OCI-LY7 (cell line): ENCODE measurements around the gene SDCBP2. TPM values are rescaled to one million over a fixed set of nuclear protein-coding genes. Genes with fewer than 3 reads are reported as not detected.

ENCODE experiments used
- BruUV-seq: library from RNA; stranded (reverse); fragments of 400-500 nt; replicated peaks from 2 replicates; lab custom pipeline; 2021; lab: Mats Ljungman, UMichigan
- CTCF ChIA-PET: fragments of 300-600 bp; sonication (Branson Sonifier 250); formaldehyde crosslinking; loops from one replicate; lab custom pipeline; 2022; ENCODE audit warnings: antibody characterized with exemption; ENCODE audit not compliant: unreplicated experiment; lab: Charles Lee
- POLR2A ChIA-PET: fragments of 300-600 bp; sonication (Branson Sonifier 250); formaldehyde crosslinking; loops from one replicate; lab custom pipeline; 2022; ENCODE audit warnings: antibody characterized with exemption; lab: Charles Lee
- DNase-seq: peaks from one replicate; pipeline ENCODE4 v3.0.0-alpha.2; 2015; ENCODE audit warnings: low spot score
- H2AFZ ChIP-seq: fragments of 200-600 bp; sonication (generic), shearing (Covaris generic); 2 replicates; pipeline ENCODE4 v1.6.1; 2014; ENCODE audit warnings: mild to moderate bottlenecking, antibody characterized with exemption, low read length, moderate library complexity
- H3K27ac ChIP-seq: fragments of 200-600 bp; sonication (generic); 2 replicates; pipeline ENCODE4 v1.5.1; 2014; ENCODE audit warnings: mixed run types, low read depth, mild to moderate bottlenecking, moderate library complexity, low read length, inconsistent platforms; ENCODE audit not compliant: poor library complexity, severe bottlenecking
- H3K36me3 ChIP-seq: fragments of 200-600 bp; sonication (generic); 2 replicates; pipeline ENCODE4 v1.6.1; 2014; ENCODE audit warnings: mild to moderate bottlenecking, antibody characterized with exemption, low read length, moderate library complexity, mixed read lengths; ENCODE audit not compliant: insufficient read depth
- H3K4me1 ChIP-seq: fragments of 200-600 bp; sonication (generic); 2 replicates; pipeline ENCODE4 v1.5.1; 2014; ENCODE audit warnings: mild to moderate bottlenecking, low read length; ENCODE audit not compliant: insufficient read depth, poor library complexity, severe bottlenecking
- H3K4me2 ChIP-seq: fragments of 200-600 bp; sonication (generic); 2 replicates; pipeline ENCODE4 v1.6.1; 2014; ENCODE audit warnings: mild to moderate bottlenecking, low read length
- H3K4me3 ChIP-seq: fragments of 200-600 bp; sonication (generic); 2 replicates; pipeline ENCODE4 v1.5.1; 2014; ENCODE audit warnings: mild to moderate bottlenecking, low read depth, low read length; ENCODE audit not compliant: poor library complexity, severe bottlenecking
- H3K79me2 ChIP-seq: fragments of 200-600 bp; sonication (generic); 2 replicates; pipeline ENCODE4 v1.6.1; 2016; ENCODE audit warnings: low read depth, mild to moderate bottlenecking, low read length, moderate library complexity, mixed read lengths; ENCODE audit not compliant: insufficient read depth
- H3K9me2 ChIP-seq: fragments of 200-600 bp; sonication (generic); 2 replicates; pipeline ENCODE4 v1.6.1; 2016; ENCODE audit warnings: mild to moderate bottlenecking, low read length, mixed read lengths; ENCODE audit not compliant: insufficient read depth
- H3K9me3 ChIP-seq: fragments of 200-600 bp; sonication (generic); 2 replicates; pipeline ENCODE4 v1.6.1; 2014; ENCODE audit warnings: mild to moderate bottlenecking, mixed run types, low read length, mixed read lengths
- H4K20me1 ChIP-seq: fragments of 200-600 bp; sonication (generic); 2 replicates; pipeline ENCODE4 v1.6.1; 2014; ENCODE audit warnings: mild to moderate bottlenecking, antibody characterized with exemption, low read length, moderate library complexity, mixed read lengths; ENCODE audit not compliant: insufficient read depth
- EZH2phosphoT487 ChIP-seq: fragments of 200-600 bp; sonication (generic); IDR thresholded peaks from 2 replicates; pipeline ENCODE4 v1.6.1; 2018; ENCODE audit warnings: low read depth, borderline replicate concordance, mild to moderate bottlenecking, mixed run types, antibody characterized with exemption, low read length, moderate library complexity, mixed read lengths
- intact Hi-C: fragments of 100-400 bp; cut with micrococcal nuclease; formaldehyde crosslinking; loops from one replicate; pipeline ENCODE4 v1.10.0; 2022; ENCODE audit not compliant: unreplicated experiment
- total RNA-seq, 2 experiments: library from RNA; depleted of rRNA in 1 of 2; stranded (reverse); fragments of >200 nt in 1 of 2; shearing (Covaris generic) in 1 of 2; gene quantifications; 2 replicates each; pipeline ENCODE4 v1.2.3, GENCODE V29; 2014 to 2022
- TF ChIP-seq, protein P1 (sequence below): fragments of 200-600 bp; sonication (generic); conservative IDR thresholded peaks from 2 replicates; pipeline ENCODE4 v1.5.1; 2014; ENCODE audit warnings: mild to moderate bottlenecking, antibody characterized with exemption, low read length, moderate library complexity, mixed read lengths

SDCBP2 gene
- total RNA-seq, 2 experiments from 2014 or later: 1.8 to 2.6 TPM

GRCh38 chr20:1370548-1371110 lies 41.7 kb upstream of the SDCBP2 start:
- Histone ChIP-seq H3K36me3 (peaks cover 82% of the 10 kb centered on the region), H3K4me3 (no peak overlapping the region), H3K27ac (no peak overlapping the region), H3K4me2 (no peak overlapping the region), H2AFZ (no peak overlapping the region), H3K9me2 (no peaks in the 10 kb centered on the region), H3K79me2 (peaks cover 6% of the 10 kb centered on the region; the same call in 1 of the 2 replicates), H3K9me3 (no peaks in the 10 kb centered on the region), H3K4me1 (no peaks in the 10 kb centered on the region), H4K20me1 (peaks cover 16% of the 10 kb centered on the region)
- TF ChIP-seq, protein P1, sequence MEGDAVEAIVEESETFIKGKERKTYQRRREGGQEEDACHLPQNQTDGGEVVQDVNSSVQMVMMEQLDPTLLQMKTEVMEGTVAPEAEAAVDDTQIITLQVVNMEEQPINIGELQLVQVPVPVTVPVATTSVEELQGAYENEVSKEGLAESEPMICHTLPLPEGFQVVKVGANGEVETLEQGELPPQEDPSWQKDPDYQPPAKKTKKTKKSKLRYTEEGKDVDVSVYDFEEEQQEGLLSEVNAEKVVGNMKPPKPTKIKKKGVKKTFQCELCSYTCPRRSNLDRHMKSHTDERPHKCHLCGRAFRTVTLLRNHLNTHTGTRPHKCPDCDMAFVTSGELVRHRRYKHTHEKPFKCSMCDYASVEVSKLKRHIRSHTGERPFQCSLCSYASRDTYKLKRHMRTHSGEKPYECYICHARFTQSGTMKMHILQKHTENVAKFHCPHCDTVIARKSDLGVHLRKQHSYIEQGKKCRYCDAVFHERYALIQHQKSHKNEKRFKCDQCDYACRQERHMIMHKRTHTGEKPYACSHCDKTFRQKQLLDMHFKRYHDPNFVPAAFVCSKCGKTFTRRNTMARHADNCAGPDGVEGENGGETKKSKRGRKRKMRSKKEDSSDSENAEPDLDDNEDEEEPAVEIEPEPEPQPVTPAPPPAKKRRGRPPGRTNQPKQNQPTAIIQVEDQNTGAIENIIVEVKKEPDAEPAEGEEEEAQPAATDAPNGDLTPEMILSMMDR: no peak
- no peak for TF ChIP-seq EZH2phosphoT487
- ChIA-PET CTCF (no interaction called here), POLR2A (interaction anchor here (1.0 kb wide), 1 partner anchor 11 kb away, joined by 3 read pairs; no protein-coding TSS in a partner anchor)
- DNase-seq: no peak
- intact Hi-C loops: no loop called here
- no TSS peak for BruUV-seq

DNA sequence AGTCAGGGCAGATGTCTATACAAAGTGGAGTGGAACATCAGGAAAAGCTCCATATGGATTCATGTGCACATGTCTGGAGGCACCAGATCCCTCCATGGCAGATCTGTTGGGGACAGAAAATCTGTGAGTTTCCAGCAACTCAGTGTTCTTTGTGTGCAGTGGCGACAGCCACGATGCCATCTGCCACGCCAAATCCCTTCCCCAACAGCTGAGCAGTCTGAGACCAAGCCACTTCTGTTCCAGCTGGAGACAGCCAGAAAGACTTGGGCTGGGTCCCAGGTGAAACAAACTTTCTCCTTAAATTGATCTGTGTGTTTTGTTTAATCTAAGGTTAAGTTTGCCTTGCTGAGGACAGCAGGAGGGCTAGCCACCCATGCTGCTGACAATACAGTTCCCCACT lies 41.0 kb upstream of the SDCBP2 start:
- peaks cover 84% of the 10 kb centered on the region for H3K36me3 ChIP-seq
- H3K4me1 ChIP-seq: no peaks in the 10 kb centered on the region
- POLR2A ChIA-PET: no interaction called here
- H3K4me3 ChIP-seq: no peak overlapping the region
- CTCF ChIA-PET: no interaction called here
- no peak overlapping the region for H3K4me2 ChIP-seq
- no peak overlapping the region for H2AFZ ChIP-seq
- H3K9me3 ChIP-seq: no peaks in the 10 kb centered on the region
- DNase-seq: no peak
- TF ChIP-seq, protein P1: no peak
- TF ChIP-seq EZH2phosphoT487: no peak
- no peak overlapping the region for H3K27ac ChIP-seq
- peaks cover 14% of the 10 kb centered on the region for H4K20me1 ChIP-seq
- H3K9me2 ChIP-seq: no peaks in the 10 kb centered on the region
- no peaks in the 10 kb centered on the region; the same call in 1 of the 2 replicates for H3K79me2 ChIP-seq
- BruUV-seq: no TSS peak
- intact Hi-C loops: no loop called here

DNA sequence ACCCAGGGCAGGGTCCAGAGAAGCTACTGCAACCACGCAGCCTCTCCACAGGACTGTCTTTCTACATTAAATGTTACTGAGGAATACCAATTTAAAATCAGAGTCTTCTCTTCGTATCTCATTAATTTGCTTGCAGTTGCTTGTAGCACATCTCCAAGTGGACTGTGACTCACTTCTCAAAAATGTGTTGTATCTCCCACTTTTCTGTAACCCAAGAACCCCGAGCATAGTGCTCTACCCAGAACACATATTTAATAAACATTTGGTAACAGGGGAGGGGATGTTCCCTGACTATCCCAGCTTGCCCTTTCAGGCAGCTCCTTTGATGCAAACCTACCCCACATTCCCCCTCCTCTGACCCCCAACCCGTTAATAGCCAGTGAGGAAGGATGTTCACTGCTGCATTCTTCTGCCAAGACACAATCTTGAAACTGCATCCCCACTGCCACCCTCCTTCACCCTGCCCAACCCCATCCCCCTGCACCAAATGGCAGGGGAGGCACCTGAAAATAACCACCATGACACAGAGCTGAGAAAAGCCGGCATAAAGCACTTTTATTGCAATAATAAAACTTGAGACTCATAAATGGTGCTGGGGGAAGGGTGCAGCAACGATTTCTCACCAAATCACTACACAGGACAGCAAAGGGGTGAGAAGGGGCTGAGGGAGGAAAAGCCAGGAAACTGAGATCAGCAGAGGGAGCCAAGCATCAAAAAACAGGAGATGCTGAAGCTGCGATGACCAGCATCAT lies 39.7 kb upstream of the SDCBP2 start:
- no peaks in the 10 kb centered on the region for H3K79me2 ChIP-seq
- H3K9me2 ChIP-seq: no peaks in the 10 kb centered on the region
- H3K27ac ChIP-seq: no peak overlapping the region
- intact Hi-C loops: no loop called here
- TF ChIP-seq, protein P1: no peak
- TF ChIP-seq EZH2phosphoT487: no peak
- H3K9me3 ChIP-seq: no peaks in the 10 kb centered on the region
- peaks cover 81% of the 10 kb centered on the region for H3K36me3 ChIP-seq
- CTCF ChIA-PET: no interaction called here
- no peak overlapping the region for H2AFZ ChIP-seq
- 0 out of 2 replicates have a peak, but pooled peaks cover 8% of the 10 kb centered on the region for H4K20me1 ChIP-seq
- no TSS peak for BruUV-seq
- H3K4me2 ChIP-seq: no peak overlapping the region
- no peak overlapping the region for H3K4me3 ChIP-seq
- DNase-seq: no peak
- POLR2A ChIA-PET: no interaction called here
- peaks cover 5% of the 10 kb centered on the region for H3K4me1 ChIP-seq
